Activated CD4-positive, alpha-beta T cell treated with anti-CD3 and anti-CD28 coated beads for 1 hour (primary cell): ENCODE measurements around the gene SPON1.
A peak's percentile ranks its signal among the peaks of the same experiment; 100 is the strongest.

Experiments used
- DNase-seq: peaks from one replicate; pipeline ENCODE4 v3.0.0-alpha.2; 2020

Gene SPON1

DNA sequence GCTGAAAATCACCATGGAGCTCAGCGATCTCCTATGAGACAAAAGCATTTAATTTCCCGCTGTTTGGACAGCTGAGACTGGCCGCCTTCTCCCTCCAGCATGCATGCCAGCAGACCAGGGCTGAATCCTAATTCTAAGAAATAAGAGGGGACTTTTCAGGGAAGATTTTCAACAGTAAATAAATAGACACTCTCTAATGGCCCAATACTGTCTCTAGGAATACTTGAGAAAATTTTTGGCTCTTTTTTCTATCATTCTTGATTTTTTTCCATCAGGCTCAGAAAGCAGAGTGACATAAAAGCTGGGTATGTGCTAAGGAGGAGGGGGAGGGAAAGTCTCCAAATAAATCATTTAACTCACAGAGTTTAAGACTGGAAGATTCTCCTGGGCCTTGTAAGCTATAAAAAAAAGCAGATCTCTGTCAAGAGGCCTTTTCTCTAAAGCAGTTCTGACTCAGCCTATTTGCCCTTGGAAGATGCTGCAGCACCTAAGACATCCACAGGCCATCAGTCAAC lies 17.6 kb upstream of the SPON1 start:
- DNase-seq, result no peak

DNA sequence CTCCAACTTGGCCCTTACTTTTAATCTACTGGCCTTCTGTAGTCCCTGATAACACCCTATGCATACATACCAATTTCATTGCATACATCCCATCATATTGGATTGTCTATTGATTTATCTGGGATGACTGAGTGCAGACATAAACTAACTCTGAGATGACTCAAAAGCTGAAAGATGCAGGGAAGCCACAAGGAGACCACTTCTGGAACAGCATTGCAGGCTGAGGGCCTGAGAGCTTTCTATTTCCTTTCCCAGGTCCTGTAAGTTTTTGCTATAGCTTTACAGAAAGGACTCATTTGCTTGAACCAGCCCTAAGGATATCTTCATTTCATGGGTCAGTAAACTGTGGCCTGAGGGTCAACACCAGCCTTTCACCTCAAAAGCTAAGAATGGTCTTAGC lies 15.1 kb upstream of the SPON1 start:
- DNase-seq, result no peak

GRCh38 chr11:13949876-13950275 lies 12.6 kb upstream of the SPON1 start:
- DNase-seq, result no peak

DNA sequence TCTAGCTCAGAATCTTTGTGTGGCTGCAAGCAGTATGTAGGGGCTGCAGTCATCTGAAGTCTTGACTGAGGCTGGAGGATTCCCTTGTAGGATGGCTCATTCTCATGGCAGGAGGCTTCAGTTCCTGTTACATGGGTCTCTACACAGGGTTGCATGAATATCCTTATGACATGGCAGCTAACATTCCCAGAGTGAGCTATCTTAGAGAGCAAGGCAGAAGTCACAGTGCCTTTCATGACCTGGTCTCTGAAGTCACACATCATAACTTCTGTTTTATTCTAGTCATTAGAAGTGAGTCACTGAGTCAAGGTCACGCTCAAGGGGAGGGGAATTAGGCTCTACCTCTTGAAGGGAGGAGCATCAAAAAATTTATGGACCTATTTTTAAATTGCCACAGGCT lies 10.3 kb upstream of the SPON1 start:
- no peak for DNase-seq

GRCh38 chr11:13952668-13953067 lies 9.9 kb upstream of the SPON1 start:
- DNase-seq, result no peak

GRCh38 chr11:13954591-13954990 lies 7.9 kb upstream of the SPON1 start:
- DNase-seq, result no peak

- DNase-seq, result peak; percentile 41
Measured at GRCh38 chr11:13955971-13956421, 6.5 kb upstream of the SPON1 start.

- DNase-seq, result no peak
Measured at GRCh38 chr11:13956988-13957387, 5.5 kb upstream of the SPON1 start.

- DNase-seq, result no peak
Measured at GRCh38 chr11:13958641-13959400, 3.7 kb upstream of the SPON1 start.

DNA sequence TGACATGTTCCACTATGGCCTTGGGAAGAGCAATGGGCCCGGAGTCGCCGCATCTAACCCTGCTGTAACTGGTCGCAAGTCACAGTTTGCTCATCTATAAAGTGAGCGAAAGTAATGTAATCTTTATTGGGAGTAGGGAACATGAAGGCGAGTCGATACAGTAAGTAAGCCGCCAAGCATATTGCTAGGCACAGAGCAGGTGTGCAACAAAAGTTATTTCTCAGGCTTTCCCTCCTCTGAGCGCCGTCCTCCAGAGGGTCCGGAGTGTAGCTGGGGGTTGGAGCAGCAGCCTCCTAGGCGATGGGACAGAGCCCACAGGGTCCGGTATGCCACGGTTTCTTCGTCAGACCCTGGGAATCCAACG lies 343 bp upstream of the SPON1 start:
- no peak for DNase-seq

GRCh38 chr11:13963169-13963948 lies 836 bp downstream of the SPON1 start:
- DNase-seq, result no peak

GRCh38 chr11:13963949-13964770 lies 1.6 kb downstream of the SPON1 start:
- DNase-seq, result no peak

- DNase-seq, result no peak
Measured at GRCh38 chr11:13964771-13965074, 2.2 kb downstream of the SPON1 start.

- DNase-seq, result no peak
Measured at GRCh38 chr11:13965337-13965736, 2.8 kb downstream of the SPON1 start.

- no peak for DNase-seq
Measured at GRCh38 chr11:13966013-13966412, 3.5 kb downstream of the SPON1 start.

DNA sequence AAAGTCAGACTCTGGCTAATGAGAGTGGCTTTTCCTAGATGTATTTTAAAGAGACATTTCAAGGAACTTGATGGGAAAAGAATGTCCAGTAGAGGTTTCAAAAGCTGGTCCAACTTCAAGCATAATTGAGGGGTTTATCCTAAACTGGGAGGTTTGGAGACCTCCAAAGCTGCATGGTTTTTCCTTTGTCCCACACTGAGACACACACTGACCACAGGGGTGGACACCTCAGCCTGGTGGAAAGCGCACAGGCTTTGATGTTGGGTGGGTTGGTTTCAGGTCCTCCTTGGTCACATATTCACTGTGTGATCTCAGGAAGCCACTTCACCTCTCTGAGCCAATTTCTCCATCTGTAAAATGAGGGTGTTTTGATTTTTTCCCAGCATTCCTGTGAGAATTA lies 4.0 kb downstream of the SPON1 start:
- DNase-seq, result no peak

DNA sequence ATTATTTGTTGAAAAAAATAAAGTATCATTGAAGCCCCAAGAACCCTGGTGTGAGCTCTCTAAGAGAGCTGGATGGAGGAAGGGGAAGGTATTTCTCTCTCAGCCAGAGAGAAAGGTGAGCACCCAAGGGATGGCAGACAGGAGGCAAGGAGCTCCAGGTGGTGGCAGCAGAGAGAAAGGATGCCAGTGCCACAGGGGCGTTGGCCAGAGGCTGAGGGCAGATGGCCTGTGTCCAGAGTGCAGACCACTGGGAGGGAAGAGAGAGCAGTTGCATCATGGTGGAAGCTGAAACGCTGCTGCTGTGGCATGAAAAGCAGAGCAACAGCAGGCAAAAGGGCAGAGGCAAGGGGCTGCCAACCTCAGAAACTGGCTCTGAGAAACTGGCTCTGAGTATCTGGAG lies 8.5 kb downstream of the SPON1 start:
- no peak for DNase-seq

- DNase-seq, result no peak
Measured at GRCh38 chr11:13972043-13972910, 9.8 kb downstream of the SPON1 start.

DNA sequence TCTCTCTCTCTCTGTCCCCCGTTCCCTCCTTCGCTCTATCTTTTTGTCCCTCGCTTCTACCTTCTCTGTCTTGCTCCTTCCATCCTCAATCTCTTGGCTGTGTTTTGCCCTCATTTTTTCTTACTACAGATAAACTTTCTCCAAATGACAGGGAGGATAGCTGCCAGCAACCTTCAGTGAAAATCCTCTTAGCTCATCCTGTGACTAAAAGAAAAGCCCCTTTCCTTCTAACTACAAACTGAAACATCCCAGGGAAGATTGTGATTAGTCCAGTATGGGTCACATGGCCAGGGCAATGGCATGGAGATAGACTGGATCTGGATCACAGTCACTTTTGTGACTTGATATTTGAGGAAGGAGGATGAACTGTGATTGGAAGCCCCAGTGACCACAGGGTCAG lies 10.4 kb downstream of the SPON1 start:
- DNase-seq, result no peak

DNA sequence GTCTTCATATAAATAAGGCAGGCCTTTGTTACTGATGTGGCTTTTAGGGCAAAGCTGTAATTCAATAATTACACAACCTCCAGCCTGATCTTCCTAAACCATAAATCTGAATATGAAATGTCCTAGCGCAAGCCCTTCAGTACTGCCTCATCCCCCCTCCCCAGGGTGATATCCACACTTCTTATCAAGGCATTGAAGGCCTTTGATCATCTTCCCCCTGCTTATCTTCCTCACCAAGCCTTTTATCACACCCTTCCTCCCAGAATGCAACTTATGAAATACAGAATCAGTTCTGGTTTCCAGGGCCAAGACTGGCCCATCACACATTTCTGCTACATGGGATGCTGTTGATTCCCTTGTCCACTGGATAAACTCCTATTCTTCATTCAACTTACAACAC lies 12.1 kb downstream of the SPON1 start:
- no peak for DNase-seq

DNA sequence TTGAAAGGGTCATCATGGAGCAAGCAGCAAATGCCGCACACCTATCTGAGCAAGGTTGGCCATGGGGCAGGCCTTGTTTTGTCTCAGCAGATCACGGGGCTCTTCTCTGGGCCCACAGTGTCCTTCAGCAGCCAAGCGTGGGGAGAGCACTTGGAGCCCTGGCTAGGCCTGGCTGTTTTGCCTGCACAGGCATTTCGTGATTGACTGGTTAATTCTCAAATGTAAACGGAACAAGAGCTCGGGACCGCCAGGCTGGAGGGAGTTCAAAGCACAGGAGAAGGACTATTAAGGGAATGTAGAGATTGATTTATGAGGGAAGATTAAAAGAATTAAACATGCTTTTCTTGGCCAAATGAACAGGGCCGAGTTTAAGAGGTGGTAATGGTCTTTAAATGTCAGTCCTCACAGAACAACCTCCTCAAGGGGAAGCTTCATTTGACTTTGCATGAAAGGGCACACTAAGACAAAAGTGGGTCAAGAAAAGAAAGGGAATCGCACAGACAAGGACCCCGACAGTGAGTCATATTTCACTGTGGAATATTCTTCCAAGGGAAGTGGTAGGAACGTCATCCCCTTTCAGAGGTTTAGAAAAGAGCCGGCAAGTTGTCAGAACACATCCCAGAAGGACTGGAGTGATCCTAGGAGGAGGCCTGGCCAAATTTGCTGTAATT lies 20.7 kb downstream of the SPON1 start:
- no peak for DNase-seq
